ENCODE data around the gene EXOC4.

EXOC4 gene

DNA sequence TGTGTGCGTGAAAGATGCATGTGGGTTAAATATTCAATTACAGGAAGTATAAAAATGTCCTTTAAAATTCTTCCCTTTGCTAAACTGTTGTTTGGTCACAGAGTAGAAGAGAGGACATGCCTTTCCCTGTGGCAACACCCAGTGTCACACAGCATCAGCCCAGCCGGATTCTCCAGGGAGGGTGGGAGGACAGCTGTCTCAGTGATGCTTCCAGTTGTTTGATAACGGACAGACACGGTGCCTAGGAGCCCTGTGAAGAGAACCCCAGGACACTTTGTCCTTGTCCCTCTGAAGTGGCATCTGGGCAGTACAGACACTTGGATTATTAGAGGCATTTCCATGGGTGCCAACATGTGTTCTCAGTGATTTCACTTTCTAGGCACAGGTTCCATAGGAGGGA, 567.7 kb downstream of the EXOC4 start:
- TF ChIP-seq, protein P1, sequence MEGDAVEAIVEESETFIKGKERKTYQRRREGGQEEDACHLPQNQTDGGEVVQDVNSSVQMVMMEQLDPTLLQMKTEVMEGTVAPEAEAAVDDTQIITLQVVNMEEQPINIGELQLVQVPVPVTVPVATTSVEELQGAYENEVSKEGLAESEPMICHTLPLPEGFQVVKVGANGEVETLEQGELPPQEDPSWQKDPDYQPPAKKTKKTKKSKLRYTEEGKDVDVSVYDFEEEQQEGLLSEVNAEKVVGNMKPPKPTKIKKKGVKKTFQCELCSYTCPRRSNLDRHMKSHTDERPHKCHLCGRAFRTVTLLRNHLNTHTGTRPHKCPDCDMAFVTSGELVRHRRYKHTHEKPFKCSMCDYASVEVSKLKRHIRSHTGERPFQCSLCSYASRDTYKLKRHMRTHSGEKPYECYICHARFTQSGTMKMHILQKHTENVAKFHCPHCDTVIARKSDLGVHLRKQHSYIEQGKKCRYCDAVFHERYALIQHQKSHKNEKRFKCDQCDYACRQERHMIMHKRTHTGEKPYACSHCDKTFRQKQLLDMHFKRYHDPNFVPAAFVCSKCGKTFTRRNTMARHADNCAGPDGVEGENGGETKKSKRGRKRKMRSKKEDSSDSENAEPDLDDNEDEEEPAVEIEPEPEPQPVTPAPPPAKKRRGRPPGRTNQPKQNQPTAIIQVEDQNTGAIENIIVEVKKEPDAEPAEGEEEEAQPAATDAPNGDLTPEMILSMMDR (conservative IDR thresholded peaks at IDR 0.05) = no peak
- no peak overlapping the region for H3K27ac ChIP-seq

DNA sequence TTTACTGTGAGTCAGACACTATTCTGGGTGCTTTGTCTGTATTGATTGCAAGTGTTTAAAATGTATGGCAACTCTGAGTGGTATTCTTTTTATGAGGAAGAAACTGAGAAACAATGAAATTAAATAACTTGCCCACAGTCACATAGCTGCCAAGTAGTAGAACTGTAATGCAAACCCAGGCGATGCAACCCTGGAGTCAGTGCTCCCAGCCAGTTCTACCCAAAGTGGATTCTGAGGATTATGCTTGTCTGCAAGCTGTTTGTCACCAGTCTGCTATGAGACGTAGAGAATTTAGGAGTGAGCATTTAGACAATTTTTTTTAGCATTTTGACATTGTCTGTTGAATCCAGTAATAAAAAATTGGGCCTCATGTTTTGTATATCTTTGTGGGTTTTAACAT, 568.3 kb downstream of the EXOC4 start:
- TF ChIP-seq, protein P1 (conservative IDR thresholded peaks at IDR 0.05) = no peak
- no peak overlapping the region for H3K27ac ChIP-seq

DNA sequence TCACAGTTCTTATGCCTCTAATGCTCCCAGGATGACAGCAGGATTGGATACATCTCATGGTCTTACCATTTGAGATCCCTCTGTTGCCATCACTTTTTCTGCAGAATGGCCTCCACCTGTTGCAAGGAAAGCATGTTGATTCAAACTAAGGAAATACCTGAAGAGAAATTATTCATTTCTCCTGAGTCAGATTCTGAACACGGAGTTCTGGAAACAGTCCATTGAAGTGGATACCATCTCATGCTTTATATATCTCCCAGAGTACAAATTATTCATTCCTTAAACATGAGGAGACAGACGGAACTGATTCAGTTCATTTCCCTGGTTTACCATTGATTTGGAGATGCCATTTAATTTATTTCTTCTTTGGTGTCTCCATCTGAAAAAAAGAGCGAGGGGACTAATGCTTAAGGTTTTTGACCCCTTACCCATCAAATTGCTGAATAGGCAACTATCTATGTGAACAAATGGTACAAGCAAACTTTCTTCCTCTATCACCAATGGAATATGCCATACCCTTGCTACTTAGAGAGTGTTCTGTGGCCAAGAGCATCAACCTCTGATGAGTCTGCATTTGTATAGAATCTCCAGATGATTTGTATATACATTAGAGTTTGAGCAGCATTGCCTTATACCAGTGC, 569.2 kb downstream of the EXOC4 start:
- H3K27ac ChIP-seq = no peak overlapping the region
- TF ChIP-seq, protein P1 (conservative IDR thresholded peaks at IDR 0.05) = no peak

DNA sequence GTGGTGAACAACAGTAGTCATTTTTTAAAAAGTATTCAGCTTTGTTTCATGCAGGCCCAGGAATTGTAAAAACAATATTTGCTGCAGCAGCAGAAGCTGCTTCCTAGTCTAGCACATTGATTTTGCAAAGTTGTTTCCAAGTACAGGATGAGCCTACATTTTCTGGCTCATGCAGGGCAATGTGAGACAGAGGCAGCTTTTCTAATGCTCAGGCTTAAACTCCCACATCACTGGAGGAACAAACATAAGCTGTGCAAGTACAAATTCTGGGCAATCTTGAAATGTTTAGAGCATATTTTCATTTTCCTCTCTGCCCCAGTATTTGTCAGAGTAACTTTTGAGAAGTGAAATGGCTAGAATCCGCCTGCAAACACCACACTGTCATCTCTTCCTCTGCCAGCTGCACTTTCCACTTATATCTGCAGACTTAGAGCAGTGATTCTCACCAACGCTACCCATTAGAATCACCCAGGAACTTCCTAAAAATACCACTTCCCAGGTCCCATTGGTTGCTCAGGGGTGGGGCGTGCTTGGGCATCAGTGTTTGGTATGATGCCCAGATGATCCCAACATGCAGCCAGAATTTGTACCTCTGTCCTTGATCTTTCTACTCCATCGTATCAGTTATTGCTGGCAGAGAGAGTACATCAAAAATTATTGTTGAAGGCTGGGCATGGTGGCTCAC, 570.1 kb downstream of the EXOC4 start:
- TF ChIP-seq, protein P1 (conservative IDR thresholded peaks at IDR 0.05) = no peak
- no peak overlapping the region for H3K27ac ChIP-seq

DNA sequence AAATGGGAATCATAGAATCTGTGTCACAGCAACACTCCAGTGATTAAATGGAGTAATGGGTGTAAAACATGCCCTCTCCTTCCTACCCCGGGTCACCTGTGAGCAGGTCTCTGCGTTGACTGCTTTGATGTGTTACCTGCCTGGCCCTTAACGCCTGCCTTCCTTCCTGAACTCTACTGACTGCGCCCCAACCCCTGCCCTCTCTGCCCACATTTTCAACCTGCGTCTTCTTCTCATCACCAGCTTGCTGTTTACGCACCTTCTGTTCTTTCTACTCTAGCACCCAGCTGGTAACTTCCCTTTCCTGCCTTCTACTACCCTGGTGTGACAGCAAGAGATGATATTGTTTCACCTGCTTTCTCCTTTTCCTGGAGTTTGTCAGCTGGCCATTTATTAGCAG, 571.3 kb downstream of the EXOC4 start:
- H3K27ac ChIP-seq = no peak overlapping the region
- TF ChIP-seq, protein P1 (conservative IDR thresholded peaks at IDR 0.05) = no peak

DNA sequence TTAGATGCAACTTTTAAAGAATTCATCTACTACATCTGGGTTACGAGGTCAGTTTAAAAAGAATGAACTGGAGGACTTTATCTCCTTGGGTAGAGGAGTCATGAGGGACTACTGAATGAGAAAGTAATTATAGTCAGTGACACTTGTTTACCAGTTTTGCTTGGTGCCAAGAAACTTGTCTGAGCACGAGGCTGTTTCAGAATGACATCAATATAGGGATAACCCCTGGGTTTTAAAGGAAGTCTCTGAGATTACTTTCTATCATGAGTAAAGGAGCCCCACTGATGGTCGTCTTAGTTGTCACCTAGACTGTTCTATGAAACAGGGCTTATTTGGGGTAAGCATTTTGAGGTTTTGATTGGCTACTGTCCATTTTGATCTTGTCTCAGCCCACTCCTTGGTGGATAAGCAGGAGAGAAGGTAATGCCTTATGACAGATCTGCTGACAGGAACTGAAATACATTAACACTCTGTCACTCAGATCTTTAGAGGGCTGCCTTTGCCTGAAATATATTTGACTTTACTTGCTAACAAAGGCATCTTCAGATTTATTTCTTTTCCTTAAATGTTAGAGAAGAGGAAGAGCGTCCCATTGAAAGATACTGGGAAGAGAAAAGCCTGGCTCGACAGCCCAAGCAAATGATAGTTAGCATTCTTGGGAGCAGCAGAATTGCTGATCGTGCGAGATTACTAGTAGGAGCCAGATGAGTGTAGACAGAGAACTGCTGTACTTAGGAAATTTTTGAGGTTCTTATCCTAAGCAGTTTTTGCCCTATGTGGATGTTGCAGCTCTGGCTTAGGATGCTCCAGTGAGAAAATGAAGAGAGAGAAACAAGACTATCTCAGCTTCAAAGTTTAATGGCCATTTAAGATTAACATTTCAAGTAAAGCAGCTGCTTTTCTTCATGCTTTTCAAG, 575.1 kb downstream of the EXOC4 start:
- H3K27ac ChIP-seq = no peak overlapping the region
- TF ChIP-seq, protein P1 (conservative IDR thresholded peaks at IDR 0.05) = no peak

DNA sequence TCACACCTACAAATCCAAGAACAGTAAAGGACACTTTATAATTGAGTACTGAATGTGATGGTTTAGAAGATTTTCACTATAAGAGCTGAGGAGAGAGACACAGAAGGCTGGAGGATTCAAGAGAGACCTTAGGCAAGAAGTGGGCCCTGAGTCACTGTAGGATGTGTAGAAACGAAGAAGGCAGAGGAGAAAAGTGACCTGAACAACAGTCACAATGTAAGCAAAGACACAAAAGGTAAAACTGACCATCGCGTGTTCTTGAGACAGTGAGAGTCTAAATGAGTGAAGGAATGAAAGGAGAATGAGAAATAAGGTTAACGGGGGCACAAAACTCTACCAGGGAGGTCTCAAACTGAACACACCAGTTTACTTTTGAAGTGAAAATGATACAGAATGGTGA, 576.0 kb downstream of the EXOC4 start:
- no peak overlapping the region for H3K27ac ChIP-seq
- TF ChIP-seq, protein P1 (conservative IDR thresholded peaks at IDR 0.05) = no peak

Measured in VCaP (cell line).